ENCODE measurements around the gene ATRNL1.

GRCh38 chr10:115957012-115957399 lies 863.8 kb downstream of the ATRNL1 start:
- TF ChIP-seq CTCF (IDR thresholded peaks at IDR 0.05; ENCODE audit: borderline replicate concordance, extremely low read depth, low read length, poor library complexity, severe bottlenecking) (no peak), EZH2 (IDR thresholded peaks at IDR 0.05; ENCODE audit: borderline replicate concordance, low read depth, low read length, severe bottlenecking) (no peak)
